ENCODE measurements around the gene TMEM235. TPM values are rescaled to one million over a fixed set of nuclear protein-coding genes. Genes with fewer than 3 reads are reported as not detected.

Gene TMEM235
- total RNA-seq, 2 donors from 2014 or later: 0.33 TPM; not detected in 1

GRCh38 chr17:78214706-78215061, 16.7 kb upstream of the TMEM235 start:
- Histone ChIP-seq H3K27me3 (ENCODE audit: control insufficient read depth, insufficient read depth, low read length, poor library complexity, severe bottlenecking) (no peaks in the 10 kb centered on the region), H3K9ac (ENCODE audit: extremely low read depth, low read length, poor library complexity, severe bottlenecking) (peak overlapping the region; percentile 76), H3K4me3 (ENCODE audit: low read length) (peak overlapping the region; percentile 98), H3K4me1 (ENCODE audit: control insufficient read depth, insufficient read depth, low read length) (no peaks in the 10 kb centered on the region), H3K9me3 (ENCODE audit: control insufficient read depth, low read length) (no peaks in the 10 kb centered on the region), H3K27ac (ENCODE audit: low read depth, low read length) (no peak overlapping the region), H3K36me3 (ENCODE audit: control insufficient read depth, insufficient read depth, low read length) (peaks cover 23% of the 10 kb centered on the region)
- no peak for TF ChIP-seq CTCF (conservative IDR thresholded peaks at IDR 0.05)
- Mint-ChIP-seq H3K9me3 (no peaks in the 10 kb centered on the region), H3K4me3 (peak overlapping the region; percentile 87), H3K27me3 (ENCODE audit: insufficient read depth) (peaks cover 6% of the 10 kb centered on the region), H3K27ac (peak overlapping the region; percentile 95), H3K36me3 (ENCODE audit: low read depth) (peaks cover 25% of the 10 kb centered on the region), H3K4me1 (peaks cover 10% of the 10 kb centered on the region)
- 19 to 20% methylated on average over 3 to 5 of the region's 5 CpGs for whole genome bisulfite sequencing, 2 experiments (ENCODE audit: insufficient coverage in 1 of 2, insufficient read length in 1 of 2)
- no peak for DNase-seq

GRCh38 chr17:78219396-78220150, 11.9 kb upstream of the TMEM235 start:
- Mint-ChIP-seq H3K9me3 (no peaks in the 10 kb centered on the region), H3K4me1 (peaks cover 8% of the 10 kb centered on the region), H3K4me3 (no peak overlapping the region), H3K36me3 (ENCODE audit: low read depth) (peaks cover 49% of the 10 kb centered on the region), H3K27me3 (ENCODE audit: insufficient read depth) (no peaks in the 10 kb centered on the region), H3K27ac (peak overlapping the region; percentile 74)
- no peak for TF ChIP-seq CTCF (conservative IDR thresholded peaks at IDR 0.05)
- WGBS, 2 experiments (ENCODE audit: insufficient coverage in 1 of 2, insufficient read length in 1 of 2): 91 to 93% methylated on average over 11 of the region's 11 CpGs
- Histone ChIP-seq H3K4me1 (ENCODE audit: control insufficient read depth, insufficient read depth, low read length) (no peaks in the 10 kb centered on the region), H3K9me3 (ENCODE audit: control insufficient read depth, low read length) (no peaks in the 10 kb centered on the region), H3K27ac (ENCODE audit: low read depth, low read length) (no peak overlapping the region), H3K9ac (ENCODE audit: extremely low read depth, low read length, poor library complexity, severe bottlenecking) (no peak overlapping the region), H3K4me3 (ENCODE audit: low read length) (no peak overlapping the region), H3K27me3 (ENCODE audit: control insufficient read depth, insufficient read depth, low read length, poor library complexity, severe bottlenecking) (no peaks in the 10 kb centered on the region), H3K36me3 (ENCODE audit: control insufficient read depth, insufficient read depth, low read length) (peaks cover 55% of the 10 kb centered on the region)
- peak; percentile 66 for DNase-seq

- H3K9ac ChIP-seq (ENCODE audit: extremely low read depth, low read length, poor library complexity, severe bottlenecking): no peak overlapping the region
- no peak for TF ChIP-seq CTCF (conservative IDR thresholded peaks at IDR 0.05)
- Mint-ChIP-seq H3K9me3 (no peaks in the 10 kb centered on the region), H3K27ac (no peak overlapping the region), H3K36me3 (ENCODE audit: low read depth) (peaks cover 40% of the 10 kb centered on the region), H3K4me1 (no peaks in the 10 kb centered on the region), H3K27me3 (ENCODE audit: insufficient read depth) (no peaks in the 10 kb centered on the region), H3K4me3 (no peak overlapping the region)
- H3K36me3 ChIP-seq (ENCODE audit: control insufficient read depth, insufficient read depth, low read length): peaks cover 43% of the 10 kb centered on the region
- no peak overlapping the region for H3K27ac ChIP-seq (ENCODE audit: low read depth, low read length)
- no peaks in the 10 kb centered on the region for H3K27me3 ChIP-seq (ENCODE audit: control insufficient read depth, insufficient read depth, low read length, poor library complexity, severe bottlenecking)
- WGBS, 2 experiments (ENCODE audit: insufficient coverage in 1 of 2, insufficient read length in 1 of 2): 94 to 100% methylated on average over 3 to 4 of the region's 4 CpGs
- no peak for DNase-seq
- H3K4me3 ChIP-seq (ENCODE audit: low read length): no peak overlapping the region
- H3K9me3 ChIP-seq (ENCODE audit: control insufficient read depth, low read length): no peaks in the 10 kb centered on the region
- H3K4me1 ChIP-seq (ENCODE audit: control insufficient read depth, insufficient read depth, low read length): no peaks in the 10 kb centered on the region
These were observed 8.4 kb upstream of the TMEM235 start for GRCh38 chr17:78223061-78223460.

All from endodermal cell (in vitro differentiated cells).